ENCODE data around the gene MAST4. TPM values are rescaled to one million over a fixed set of nuclear protein-coding genes. Genes with fewer than 3 reads are reported as not detected.

Gene MAST4
- total RNA-seq, 1 donor from 2014 or later = 10.4 TPM

DNA sequence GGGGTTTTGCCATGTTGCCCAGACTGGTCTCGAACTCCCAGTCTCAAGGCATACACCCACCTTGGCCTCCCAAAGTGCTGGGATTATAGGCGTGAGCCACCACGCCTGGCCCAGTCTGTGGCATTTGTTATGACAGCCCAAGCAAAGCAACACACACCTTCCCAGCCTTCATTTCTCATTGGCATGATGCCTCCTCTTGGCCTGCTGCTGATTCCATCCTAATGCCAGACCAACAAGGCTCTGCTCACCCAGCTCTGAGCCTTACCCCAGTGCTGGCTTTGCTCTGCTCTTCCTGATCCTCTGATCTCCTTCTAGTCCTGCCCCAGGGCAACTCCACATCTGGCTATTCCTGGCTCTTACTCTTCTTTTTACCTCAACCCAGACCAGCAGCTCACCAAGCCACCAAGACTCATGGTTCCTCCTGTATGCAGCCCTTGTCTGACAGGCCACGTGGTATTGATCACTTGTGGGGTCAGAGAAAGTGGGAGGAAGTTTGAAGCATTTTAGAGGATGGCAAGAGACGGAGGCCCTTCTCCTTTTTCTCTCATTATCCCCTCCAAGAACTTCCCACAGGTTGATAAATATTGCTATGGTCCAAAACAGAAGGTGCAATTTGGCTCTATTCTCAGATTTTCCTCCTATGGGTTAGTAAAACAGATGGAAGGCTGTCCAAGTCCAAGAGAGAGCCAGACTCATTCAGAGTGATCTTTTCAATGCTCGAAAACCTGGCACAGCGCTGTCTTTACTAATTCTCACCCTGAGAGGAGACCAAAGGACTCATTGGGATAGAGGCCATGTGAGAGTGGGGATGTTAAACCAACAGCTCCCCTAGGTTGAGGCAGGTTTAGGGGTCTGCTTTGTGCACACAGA is 599.4 kb downstream of the MAST4 start:
- H3K9me3 ChIP-seq (ENCODE audit: control insufficient read depth in 3 of 3, low read length in 3 of 3) = no peaks in the 10 kb centered on the region
- H3K27me3 ChIP-seq (ENCODE audit: control insufficient read depth in 3 of 3, insufficient read depth in 3 of 3, low read length in 3 of 3) = no peaks in the 10 kb centered on the region
- H3K36me3 ChIP-seq (ENCODE audit: control insufficient read depth in 3 of 3, insufficient read depth in 3 of 3, low read length in 3 of 3) = no peaks in the 10 kb centered on the region
- peaks cover 0 to 7% (median 0%) of the 10 kb centered on the region in 3 donors for H3K4me1 ChIP-seq (ENCODE audit: control insufficient read depth in 3 of 3, insufficient read depth in 3 of 3, low read length in 3 of 3)
- H3K9ac ChIP-seq (ENCODE audit: low read depth in 1 of 3, low read length in 3 of 3) = no peak overlapping the region
- no peak overlapping the region for H3K4me3 ChIP-seq (ENCODE audit: low read length in 3 of 3)
- H3K27ac ChIP-seq (ENCODE audit: low read depth, low read length) = no peak overlapping the region

DNA sequence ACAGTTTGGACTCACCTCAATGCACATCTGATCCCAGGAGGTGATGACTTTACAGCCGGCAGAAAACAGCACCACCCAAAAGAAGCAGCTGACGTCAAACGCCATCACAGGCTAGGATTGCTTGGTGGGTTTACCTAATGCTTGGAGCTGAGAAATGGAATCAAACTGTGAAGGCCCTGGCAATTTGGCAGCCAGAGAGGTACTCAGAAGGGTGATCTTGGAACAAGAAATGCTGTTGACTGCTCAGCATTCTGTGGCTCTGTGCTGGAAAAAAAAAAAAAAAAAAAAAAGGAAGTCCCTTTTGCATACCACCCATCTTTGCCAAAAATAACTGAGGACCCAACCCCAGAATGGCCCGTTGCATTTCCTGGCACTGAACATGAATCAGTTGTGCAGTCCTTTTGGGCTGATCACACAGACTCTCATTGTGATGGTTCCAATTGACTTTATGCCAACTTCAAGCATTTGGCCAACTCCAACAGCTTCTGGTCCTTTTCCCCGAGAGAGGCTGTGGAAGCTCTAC is 600.4 kb downstream of the MAST4 start, which contains the start of gene CD180:
Gene CD180, minus strand, starts transcription at position 263 of the 523 bp plus-strand sequence. Its CDS starts 158 bp downstream, at position 105.
- Histone ChIP-seq H3K4me1 (ENCODE audit: control insufficient read depth in 3 of 3, insufficient read depth in 3 of 3, low read length in 3 of 3) (peaks cover 0 to 7% (median 0%) of the 10 kb centered on the region in 3 donors), H3K4me3 (ENCODE audit: low read length in 3 of 3) (no peak within 1 kb of the TSS), H3K36me3 (ENCODE audit: control insufficient read depth in 3 of 3, insufficient read depth in 3 of 3, low read length in 3 of 3) (no peaks in the 10 kb centered on the region), H3K27me3 (ENCODE audit: control insufficient read depth in 3 of 3, insufficient read depth in 3 of 3, low read length in 3 of 3) (no peaks in the 10 kb centered on the region), H3K27ac (ENCODE audit: low read depth, low read length) (no peak within 1 kb of the TSS), H3K9ac (ENCODE audit: low read depth in 1 of 3, low read length in 3 of 3) (no peak within 1 kb of the TSS), H3K9me3 (ENCODE audit: control insufficient read depth in 3 of 3, low read length in 3 of 3) (peaks cover 0 to 3% (median 0%) of the 10 kb centered on the region in 3 donors)

DNA sequence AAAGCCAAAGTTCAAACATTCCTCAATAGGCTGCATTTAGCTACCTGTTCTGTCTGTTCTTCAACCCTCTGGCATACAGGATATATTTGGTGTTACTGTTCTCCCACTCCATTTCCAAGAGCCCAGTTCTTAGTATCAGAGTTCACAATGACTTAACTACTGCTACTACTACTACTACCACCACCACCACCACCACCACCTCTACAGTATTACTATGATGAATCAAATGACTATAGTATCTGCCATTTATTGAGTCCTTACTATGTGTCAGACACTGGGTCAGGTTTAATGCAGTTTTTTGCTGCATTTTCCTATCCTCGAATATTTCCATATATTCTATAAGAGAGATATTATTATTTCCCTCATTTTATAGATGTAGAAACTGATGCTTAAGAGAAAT is 601.3 kb downstream of the MAST4 start:
- peaks cover 0 to 3% (median 0%) of the 10 kb centered on the region in 3 donors for H3K9me3 ChIP-seq (ENCODE audit: control insufficient read depth in 3 of 3, low read length in 3 of 3)
- H3K9ac ChIP-seq (ENCODE audit: low read depth in 1 of 3, low read length in 3 of 3) = no peak overlapping the region
- peaks cover 0 to 7% (median 0%) of the 10 kb centered on the region in 3 donors for H3K4me1 ChIP-seq (ENCODE audit: control insufficient read depth in 3 of 3, insufficient read depth in 3 of 3, low read length in 3 of 3)
- no peak overlapping the region for H3K27ac ChIP-seq (ENCODE audit: low read depth, low read length)
- H3K27me3 ChIP-seq (ENCODE audit: control insufficient read depth in 3 of 3, insufficient read depth in 3 of 3, low read length in 3 of 3) = no peaks in the 10 kb centered on the region
- H3K4me3 ChIP-seq (ENCODE audit: low read length in 3 of 3) = no peak overlapping the region
- H3K36me3 ChIP-seq (ENCODE audit: control insufficient read depth in 3 of 3, insufficient read depth in 3 of 3, low read length in 3 of 3) = no peaks in the 10 kb centered on the region

DNA sequence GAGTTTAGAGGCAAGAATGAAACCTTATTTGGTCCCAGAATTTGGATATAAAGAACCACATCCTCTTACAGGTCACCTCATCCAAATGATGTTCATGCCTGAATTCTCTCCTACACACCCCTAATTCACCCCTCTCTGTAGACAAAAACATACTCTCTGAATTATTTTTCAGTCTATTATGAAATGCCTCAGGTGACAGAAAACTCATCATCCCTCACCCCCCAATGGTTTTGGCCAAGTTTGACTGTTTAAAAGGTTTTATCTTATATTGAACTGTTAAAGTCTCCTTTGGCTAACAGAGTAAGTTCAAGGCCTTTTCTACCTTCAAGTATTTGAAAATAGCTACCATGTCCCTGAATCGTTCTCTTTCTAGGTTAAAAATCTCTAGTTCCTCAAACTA is 602.7 kb downstream of the MAST4 start:
- H3K9me3 ChIP-seq (ENCODE audit: control insufficient read depth in 3 of 3, low read length in 3 of 3) = peaks cover 0 to 3% (median 0%) of the 10 kb centered on the region in 3 donors
- no peaks in the 10 kb centered on the region for H3K36me3 ChIP-seq (ENCODE audit: control insufficient read depth in 3 of 3, insufficient read depth in 3 of 3, low read length in 3 of 3)
- no peak overlapping the region for H3K9ac ChIP-seq (ENCODE audit: low read depth in 1 of 3, low read length in 3 of 3)
- H3K27me3 ChIP-seq (ENCODE audit: control insufficient read depth in 3 of 3, insufficient read depth in 3 of 3, low read length in 3 of 3) = no peaks in the 10 kb centered on the region
- H3K4me3 ChIP-seq (ENCODE audit: low read length in 3 of 3) = no peak overlapping the region
- H3K27ac ChIP-seq (ENCODE audit: low read depth, low read length) = no peak overlapping the region
- H3K4me1 ChIP-seq (ENCODE audit: control insufficient read depth in 3 of 3, insufficient read depth in 3 of 3, low read length in 3 of 3) = no peaks in the 10 kb centered on the region

DNA sequence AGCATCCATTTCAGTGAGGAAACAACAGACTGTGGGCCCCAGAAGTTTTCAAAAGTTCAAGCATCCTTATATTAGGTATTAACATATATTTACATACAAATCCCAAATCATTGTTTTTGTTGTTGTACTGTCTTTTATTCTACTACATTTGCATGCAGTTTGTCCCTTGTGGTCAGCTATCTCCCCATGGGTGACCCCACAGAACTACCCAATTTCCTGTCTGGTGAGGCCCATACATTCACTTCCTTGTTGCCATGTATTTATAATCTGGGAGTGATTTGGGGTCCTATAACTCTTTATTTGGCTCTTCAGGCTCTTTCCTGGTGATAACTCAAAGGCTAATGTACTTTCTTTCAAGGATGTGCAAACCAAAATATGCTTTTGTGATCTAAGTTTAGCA is 603.7 kb downstream of the MAST4 start:
- peaks cover 0 to 6% (median 4%) of the 10 kb centered on the region in 3 donors for H3K4me1 ChIP-seq (ENCODE audit: control insufficient read depth in 3 of 3, insufficient read depth in 3 of 3, low read length in 3 of 3)
- H3K9me3 ChIP-seq (ENCODE audit: control insufficient read depth in 3 of 3, low read length in 3 of 3) = peaks cover 0 to 3% (median 0%) of the 10 kb centered on the region in 3 donors
- no peak overlapping the region for H3K27ac ChIP-seq (ENCODE audit: low read depth, low read length)
- H3K36me3 ChIP-seq (ENCODE audit: control insufficient read depth in 3 of 3, insufficient read depth in 3 of 3, low read length in 3 of 3) = no peaks in the 10 kb centered on the region
- H3K27me3 ChIP-seq (ENCODE audit: control insufficient read depth in 3 of 3, insufficient read depth in 3 of 3, low read length in 3 of 3) = no peaks in the 10 kb centered on the region
- H3K9ac ChIP-seq (ENCODE audit: low read depth in 1 of 3, low read length in 3 of 3) = no peak overlapping the region
- no peak overlapping the region for H3K4me3 ChIP-seq (ENCODE audit: low read length in 3 of 3)

DNA sequence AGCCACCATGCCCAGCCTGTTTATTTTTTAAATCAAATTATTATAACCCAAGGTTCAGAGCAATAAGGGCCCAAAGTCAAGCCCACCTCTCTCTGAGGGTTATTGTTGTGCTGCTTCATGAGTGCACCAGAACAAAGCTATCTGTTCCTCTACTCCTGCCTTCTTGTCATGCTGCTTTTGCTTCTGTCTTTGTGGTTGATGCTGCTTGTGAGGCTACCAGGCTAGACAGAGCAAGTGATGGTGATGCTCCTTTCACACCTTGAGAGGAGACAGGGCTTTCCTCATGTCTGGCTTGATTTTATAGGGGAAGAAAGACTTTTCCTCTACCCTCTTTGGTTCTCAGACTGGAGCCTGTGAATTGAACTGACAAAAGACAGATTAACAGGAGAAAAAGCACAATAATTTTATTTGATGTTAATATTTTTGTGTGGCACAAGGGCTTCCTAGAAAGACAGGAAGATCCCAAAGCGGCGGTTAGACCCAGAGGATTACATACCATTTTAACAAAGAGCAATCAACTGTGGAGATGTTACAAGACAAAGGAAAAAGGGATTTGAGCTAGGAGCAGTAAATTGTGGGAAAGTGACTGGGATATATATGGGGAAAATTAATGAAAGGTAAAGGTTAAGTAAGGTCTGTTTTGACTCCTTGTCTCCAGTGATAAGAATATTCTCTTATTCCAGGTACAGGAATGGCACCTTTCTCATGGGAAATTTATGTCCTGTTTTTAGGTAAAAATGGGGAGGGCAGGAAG is 604.8 kb downstream of the MAST4 start:
- Histone ChIP-seq H3K27ac (ENCODE audit: low read depth, low read length) (no peak overlapping the region), H3K36me3 (ENCODE audit: control insufficient read depth in 3 of 3, insufficient read depth in 3 of 3, low read length in 3 of 3) (no peaks in the 10 kb centered on the region), H3K9ac (ENCODE audit: low read depth in 1 of 3, low read length in 3 of 3) (no peak overlapping the region), H3K27me3 (ENCODE audit: control insufficient read depth in 3 of 3, insufficient read depth in 3 of 3, low read length in 3 of 3) (no peaks in the 10 kb centered on the region), H3K4me3 (ENCODE audit: low read length in 3 of 3) (no peak overlapping the region), H3K4me1 (ENCODE audit: control insufficient read depth in 3 of 3, insufficient read depth in 3 of 3, low read length in 3 of 3) (peaks cover 0 to 6% (median 4%) of the 10 kb centered on the region in 3 donors), H3K9me3 (ENCODE audit: control insufficient read depth in 3 of 3, low read length in 3 of 3) (peaks cover 0 to 3% (median 0%) of the 10 kb centered on the region in 3 donors)

DNA sequence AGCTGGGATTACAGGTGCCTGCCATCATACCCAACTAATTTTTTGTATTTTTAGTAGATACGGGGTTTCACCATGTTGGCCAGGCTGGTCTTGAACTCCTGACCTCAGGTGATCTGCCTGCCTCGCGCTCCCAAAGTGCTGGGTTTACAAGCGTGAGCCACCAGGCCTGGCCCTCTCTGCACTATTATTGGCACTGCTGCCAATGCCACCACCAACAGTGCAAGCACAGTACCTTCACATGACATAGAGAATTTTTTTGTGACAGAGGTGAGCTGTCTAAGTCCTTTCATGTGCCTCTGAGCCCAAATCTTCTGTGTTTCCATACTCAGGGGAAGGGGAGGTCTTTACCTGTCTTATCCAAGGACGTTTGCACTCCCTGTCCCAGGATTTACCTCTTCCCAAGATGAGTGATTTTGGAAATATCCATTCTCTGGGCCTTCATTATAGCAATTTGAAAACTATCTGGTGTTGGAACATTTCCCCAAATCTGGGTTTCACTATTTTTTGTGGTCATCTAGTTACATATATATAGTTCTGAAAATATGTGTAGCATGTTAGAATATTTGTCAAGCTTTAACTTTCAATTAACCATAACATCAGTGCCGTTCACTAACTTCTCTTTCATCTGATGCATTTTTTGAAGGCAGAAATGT is 605.8 kb downstream of the MAST4 start:
- Histone ChIP-seq H3K9me3 (ENCODE audit: control insufficient read depth in 3 of 3, low read length in 3 of 3) (peaks cover 0 to 3% (median 0%) of the 10 kb centered on the region in 3 donors), H3K4me1 (ENCODE audit: control insufficient read depth in 3 of 3, insufficient read depth in 3 of 3, low read length in 3 of 3) (peaks cover 1 to 6% (median 4%) of the 10 kb centered on the region in 3 donors), H3K9ac (ENCODE audit: low read depth in 1 of 3, low read length in 3 of 3) (no peak overlapping the region), H3K4me3 (ENCODE audit: low read length in 3 of 3) (no peak overlapping the region), H3K27ac (ENCODE audit: low read depth, low read length) (no peak overlapping the region), H3K36me3 (ENCODE audit: control insufficient read depth in 3 of 3, insufficient read depth in 3 of 3, low read length in 3 of 3) (no peaks in the 10 kb centered on the region), H3K27me3 (ENCODE audit: control insufficient read depth in 3 of 3, insufficient read depth in 3 of 3, low read length in 3 of 3) (no peaks in the 10 kb centered on the region)

DNA sequence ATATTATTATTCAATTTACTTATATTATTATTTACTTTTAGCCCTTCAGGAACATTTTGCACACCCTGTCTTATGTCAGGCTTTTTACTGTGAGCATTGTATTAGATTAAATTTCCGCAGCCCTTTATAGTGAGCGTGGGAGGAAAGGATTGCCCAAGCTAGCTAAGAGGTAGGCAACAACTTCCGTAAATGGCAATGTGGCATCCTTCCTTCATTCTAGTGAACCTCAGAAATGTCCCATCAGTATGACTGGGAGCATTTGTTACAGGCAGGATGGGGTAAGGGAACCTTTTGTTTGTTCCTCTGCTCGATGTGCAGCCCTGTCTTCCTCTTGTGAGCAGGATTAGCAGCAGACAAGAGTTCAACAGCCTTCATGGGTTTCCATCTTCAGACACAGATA is 606.6 kb downstream of the MAST4 start:
- H3K27ac ChIP-seq (ENCODE audit: low read depth, low read length) = no peak overlapping the region
- no peaks in the 10 kb centered on the region for H3K36me3 ChIP-seq (ENCODE audit: control insufficient read depth in 3 of 3, insufficient read depth in 3 of 3, low read length in 3 of 3)
- peaks cover 2 to 6% (median 4%) of the 10 kb centered on the region in 3 donors for H3K4me1 ChIP-seq (ENCODE audit: control insufficient read depth in 3 of 3, insufficient read depth in 3 of 3, low read length in 3 of 3)

DNA sequence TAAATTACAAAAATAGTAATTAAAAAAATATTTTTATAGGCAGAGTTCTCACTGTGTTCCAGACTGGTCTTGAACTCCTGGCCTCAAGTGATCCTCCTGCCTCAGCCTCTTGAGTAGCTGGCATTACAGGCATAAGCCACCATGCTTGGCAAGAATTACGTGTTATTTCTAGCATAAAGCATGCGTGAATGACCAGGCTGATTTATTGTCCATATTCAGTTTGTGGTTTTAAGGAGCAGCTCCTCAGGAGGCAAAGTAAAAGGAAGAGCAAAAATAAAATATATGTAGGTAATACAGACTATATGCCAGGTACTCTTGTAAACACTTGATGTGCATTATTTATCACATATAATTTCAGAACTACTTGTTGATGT is 607.5 kb downstream of the MAST4 start:
- Histone ChIP-seq H3K4me3 (ENCODE audit: low read length in 3 of 3) (no peak overlapping the region), H3K4me1 (ENCODE audit: control insufficient read depth in 3 of 3, insufficient read depth in 3 of 3, low read length in 3 of 3) (peaks cover 2 to 6% (median 4%) of the 10 kb centered on the region in 3 donors), H3K27ac (ENCODE audit: low read depth, low read length) (no peak overlapping the region), H3K36me3 (ENCODE audit: control insufficient read depth in 3 of 3, insufficient read depth in 3 of 3, low read length in 3 of 3) (no peaks in the 10 kb centered on the region), H3K27me3 (ENCODE audit: control insufficient read depth in 3 of 3, insufficient read depth in 3 of 3, low read length in 3 of 3) (no peaks in the 10 kb centered on the region), H3K9ac (ENCODE audit: low read depth in 1 of 3, low read length in 3 of 3) (no peak overlapping the region), H3K9me3 (ENCODE audit: control insufficient read depth in 3 of 3, low read length in 3 of 3) (peaks cover 0 to 3% (median 0%) of the 10 kb centered on the region in 3 donors)

More for the DNA sequence above, 606.6 kb downstream of the MAST4 start:
- peaks cover 0 to 3% (median 0%) of the 10 kb centered on the region in 3 donors for H3K9me3 ChIP-seq (ENCODE audit: control insufficient read depth in 3 of 3, low read length in 3 of 3)
- H3K9ac ChIP-seq (ENCODE audit: low read depth in 1 of 3, low read length in 3 of 3) = no peak overlapping the region
- no peaks in the 10 kb centered on the region for H3K27me3 ChIP-seq (ENCODE audit: control insufficient read depth in 3 of 3, insufficient read depth in 3 of 3, low read length in 3 of 3)
- H3K4me3 ChIP-seq (ENCODE audit: low read length in 3 of 3) = no peak overlapping the region
